GDM1 (cell line): ENCODE data around the gene SCGB3A1.

Experiments used
- DNase-seq: peaks from one replicate; lab custom pipeline; 2025; lab: John Stamatoyannopoulos, UW

The SCGB3A1 gene

GRCh38 chr5:180604271-180604670 is 13.0 kb upstream of the SCGB3A1 start:
- DNase-seq, result no peak

DNA sequence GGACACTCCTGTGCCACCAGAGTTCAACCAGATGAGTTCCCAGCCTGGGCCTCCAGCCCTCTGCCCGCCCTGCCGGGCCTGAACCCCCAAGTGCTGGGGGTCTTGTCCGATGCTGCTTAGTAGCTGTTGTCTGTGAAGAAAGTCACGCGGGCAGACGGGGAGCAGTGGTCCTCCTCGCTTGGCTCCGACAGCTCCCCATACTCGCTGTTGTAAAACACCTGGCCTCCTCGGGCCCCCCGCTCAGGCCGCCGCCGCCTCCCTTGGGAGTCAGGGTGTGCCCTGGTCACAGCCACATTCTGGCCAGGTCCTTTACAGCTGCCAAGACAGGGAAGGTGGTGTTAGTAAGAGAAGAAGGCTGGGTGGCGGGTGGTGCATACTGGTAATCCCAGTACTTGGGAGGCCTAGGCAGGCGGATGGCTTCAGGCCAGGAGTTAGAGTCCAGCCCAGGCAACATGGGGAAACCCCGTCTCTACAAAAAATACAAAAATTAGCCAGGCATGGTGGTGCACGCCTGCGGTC is 11.8 kb upstream of the SCGB3A1 start:
- DNase-seq, result no peak

DNA sequence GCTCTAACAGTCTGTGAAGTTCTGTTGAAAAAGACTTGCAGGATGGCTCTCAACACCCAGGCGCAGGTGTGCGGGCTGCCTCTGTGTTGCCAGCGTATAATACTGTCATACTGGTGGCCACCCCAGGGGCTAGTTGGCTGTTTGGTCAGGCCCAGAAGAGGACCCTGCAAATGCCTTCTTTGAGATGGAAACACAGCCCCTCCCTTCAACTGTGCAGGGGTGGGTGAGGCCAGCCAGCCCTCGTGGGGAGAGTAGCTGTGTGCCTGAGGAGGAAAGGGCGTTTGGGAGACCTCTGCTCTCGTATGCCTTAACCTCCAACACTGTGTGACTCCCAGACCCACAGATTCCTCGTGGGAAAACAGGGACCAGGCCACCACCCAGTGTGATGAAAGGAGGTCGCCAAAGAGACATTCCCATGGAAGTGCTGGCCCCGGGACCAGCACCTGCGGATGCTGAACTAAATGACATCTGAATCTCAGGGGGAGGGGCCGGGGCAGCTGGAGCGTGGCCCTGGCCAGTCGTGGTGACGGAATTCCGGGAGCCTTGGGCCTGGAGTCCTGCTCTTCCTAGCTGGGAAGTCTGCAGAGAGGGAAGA is 11.3 kb upstream of the SCGB3A1 start:
- no peak for DNase-seq

GRCh38 chr5:180601591-180602480 is 10.5 kb upstream of the SCGB3A1 start:
- DNase-seq, result no peak

- no peak for DNase-seq
These were observed 9.3 kb upstream of the SCGB3A1 start for GRCh38 chr5:180600554-180601041.

DNA sequence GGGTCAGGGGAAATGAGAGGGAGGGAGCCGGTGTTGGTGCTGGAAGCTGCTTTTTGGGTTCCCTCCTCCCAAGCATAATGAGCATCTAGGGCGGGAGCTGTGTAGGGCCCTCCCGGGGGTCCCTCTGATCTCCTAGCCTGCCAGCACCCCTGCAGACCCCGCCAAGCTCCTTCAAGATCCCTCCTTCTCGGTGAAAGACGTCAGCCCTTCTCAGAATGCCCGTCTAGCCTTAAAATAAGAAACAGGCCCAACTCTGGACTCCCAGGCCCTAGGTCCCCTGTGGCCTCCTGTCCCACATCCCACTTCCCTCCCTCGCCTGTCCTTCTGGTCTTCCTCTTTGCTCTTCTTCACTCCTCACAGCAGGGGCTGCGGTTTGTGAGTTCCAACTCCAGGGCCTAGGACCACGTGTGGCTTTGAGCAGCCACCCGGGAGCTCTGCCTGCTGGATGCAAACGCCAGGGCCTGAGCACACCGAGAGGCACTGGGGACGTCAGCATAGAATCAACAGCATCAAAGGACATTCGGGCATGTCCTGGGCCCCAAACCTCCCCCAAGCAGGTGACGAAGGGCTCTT is 8.8 kb upstream of the SCGB3A1 start:
- no peak for DNase-seq

DNA sequence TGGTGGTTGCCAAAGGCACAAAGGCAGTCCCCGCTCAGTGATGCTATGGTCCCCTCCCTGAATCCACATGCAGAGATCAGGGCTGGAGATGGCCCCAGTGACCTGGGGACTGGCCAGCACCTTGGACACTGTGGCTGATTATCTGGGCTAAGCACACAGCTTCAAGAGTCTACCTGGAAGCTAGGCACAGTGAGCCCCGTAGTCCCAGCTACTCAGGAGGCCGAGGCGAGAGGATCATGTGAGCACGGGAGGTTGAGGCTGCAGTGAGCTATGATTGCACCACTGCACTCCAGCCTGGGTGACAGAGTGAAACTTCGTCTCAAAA is 8.3 kb upstream of the SCGB3A1 start:
- DNase-seq, result no peak

GRCh38 chr5:180598797-180599589 is 7.7 kb upstream of the SCGB3A1 start:
- DNase-seq, result no peak

- no peak for DNase-seq
These were observed 7.0 kb upstream of the SCGB3A1 start for GRCh38 chr5:180598316-180598701.

DNA sequence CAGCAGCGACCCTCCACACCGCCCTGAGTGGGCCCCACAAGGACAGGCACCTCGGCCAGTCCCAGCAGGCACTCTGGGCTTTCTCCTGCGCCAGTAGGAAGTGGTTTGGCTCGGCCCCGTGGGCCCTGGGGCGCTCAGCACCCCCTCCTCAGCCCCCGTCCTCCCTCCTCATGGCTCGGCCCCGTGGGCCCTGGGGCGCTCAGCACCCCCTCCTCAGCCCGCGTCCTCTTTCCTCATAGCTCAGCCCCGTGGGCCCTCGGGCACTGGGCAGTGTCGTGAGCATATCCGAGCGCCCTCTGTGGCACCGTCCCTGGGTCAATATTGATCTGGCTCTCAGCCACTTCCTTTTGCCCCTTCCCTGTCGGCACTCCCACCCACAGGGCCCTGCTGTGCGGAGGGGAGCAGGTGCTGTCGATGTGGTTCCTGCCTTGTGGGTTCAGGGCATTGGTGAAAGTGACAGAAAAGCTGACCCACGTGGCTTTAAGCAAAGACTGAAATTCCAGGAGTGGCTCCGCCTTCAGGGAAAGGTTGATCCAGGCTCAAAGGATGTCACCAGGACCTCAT is 5.5 kb upstream of the SCGB3A1 start:
- no peak for DNase-seq

- no peak for DNase-seq
These were observed 4.9 kb upstream of the SCGB3A1 start for GRCh38 chr5:180596115-180596667.

GRCh38 chr5:180595381-180596114 is 4.2 kb upstream of the SCGB3A1 start:
- no peak for DNase-seq

DNA sequence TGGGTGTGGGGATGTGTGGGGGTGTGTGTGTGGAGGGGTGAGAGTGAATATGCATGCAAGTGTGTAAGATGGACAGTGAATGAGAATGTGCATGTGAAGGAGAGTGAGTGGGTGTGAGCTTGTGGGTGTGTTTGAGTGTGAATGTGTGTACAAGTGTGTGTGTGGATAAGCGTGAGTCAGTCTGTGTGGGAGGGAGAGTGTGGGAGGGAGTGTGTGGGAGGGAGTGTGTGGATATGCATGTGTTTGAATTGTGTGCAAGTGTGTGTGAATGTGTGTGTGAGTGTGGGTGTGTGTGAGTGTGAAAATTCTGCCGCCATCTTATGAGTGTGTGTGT is 3.7 kb upstream of the SCGB3A1 start:
- DNase-seq, result no peak

DNA sequence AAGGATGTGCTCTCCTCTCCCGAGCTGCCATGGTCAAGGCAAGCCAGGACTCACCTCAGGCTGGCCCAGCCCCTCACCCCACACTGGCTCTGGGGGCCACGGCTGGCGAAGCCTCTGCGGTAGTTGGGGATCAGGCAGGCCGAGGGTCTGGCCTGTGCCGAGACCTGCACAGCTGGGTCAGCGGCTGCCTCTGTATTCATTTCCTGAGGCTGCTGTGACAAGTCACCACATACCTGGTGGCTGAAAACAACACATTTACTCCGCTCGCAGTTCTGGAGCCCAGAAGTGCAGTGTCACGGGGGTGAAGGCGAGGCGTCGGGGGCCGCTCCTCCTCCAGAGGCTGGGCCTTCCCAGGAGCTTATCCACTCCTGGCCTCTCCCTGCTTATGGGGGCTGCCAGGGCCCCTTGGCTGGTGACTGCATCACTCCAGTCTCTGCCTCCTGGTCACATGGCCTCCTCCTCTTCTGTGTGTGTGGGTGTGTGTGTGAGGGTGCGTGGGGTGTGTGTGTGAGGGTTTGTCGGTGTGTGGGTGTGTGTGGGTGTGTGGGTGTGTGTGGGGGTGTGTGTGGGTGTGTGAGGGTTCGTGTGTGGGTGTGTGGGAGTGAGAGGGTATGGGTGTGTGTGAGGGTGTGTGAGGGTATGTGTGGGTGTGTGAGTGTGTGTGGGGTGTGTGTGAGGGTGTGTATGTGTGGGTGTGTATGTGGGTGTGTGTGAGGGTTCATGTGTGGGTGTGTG is 3.2 kb upstream of the SCGB3A1 start:
- no peak for DNase-seq

DNA sequence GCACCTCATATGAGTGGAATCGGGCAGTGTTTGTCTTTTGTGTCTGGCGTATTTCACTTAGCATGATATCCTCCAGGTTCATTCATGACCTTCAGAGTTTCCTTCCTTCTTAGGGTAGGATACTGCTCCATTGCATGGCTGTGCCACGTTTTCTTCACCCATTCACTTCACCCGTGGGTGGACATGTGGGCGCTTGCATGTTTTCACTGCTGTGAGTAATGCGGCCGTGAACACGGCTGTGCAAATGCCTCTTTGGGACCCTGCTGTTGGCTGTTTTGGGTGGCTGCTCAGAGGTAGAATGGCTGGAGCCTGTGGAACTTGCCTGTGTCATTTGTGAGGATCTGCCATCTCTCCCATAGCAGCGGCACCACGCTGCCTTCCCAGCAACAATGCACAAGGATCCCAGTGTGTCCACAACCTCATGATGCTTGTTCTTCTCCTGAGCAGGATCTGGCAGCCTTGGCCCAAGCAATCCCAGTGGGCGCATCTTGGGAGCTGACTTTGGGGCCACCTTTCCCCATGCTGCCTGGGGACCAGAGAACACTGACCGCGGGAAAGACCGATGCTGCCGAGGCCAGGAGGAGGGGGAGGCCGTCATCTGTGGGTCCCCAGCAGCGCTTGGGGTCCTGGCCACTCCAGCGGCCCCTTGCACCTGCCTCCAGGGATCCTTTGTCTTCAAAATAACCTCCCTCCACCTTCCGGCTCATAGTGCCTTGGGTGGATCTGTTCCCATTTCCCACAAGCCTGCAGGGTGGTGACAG is 2.3 kb upstream of the SCGB3A1 start:
- no peak for DNase-seq

DNA sequence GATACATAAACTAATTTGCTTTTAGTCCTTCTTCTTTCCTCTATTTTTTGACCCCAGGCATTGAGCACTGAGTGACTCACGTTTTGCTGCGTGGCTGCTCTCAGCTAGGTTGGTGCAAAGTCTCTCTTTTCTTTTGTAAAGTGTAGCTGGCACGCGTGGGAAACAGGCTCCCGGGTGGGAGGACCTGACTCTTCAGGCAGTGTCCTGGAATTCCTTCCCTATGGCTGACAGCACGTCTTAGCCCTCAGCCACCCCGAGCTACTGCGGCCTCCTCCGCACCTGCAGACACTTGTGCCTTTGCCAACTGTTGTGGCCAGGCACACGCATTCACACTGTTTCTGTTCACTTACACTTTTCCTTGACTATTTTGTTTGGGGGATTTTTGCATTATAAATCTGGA is 877 bp upstream of the SCGB3A1 start:
- DNase-seq, result no peak

- DNase-seq, result no peak
These were observed 572 bp downstream of the SCGB3A1 start for GRCh38 chr5:180590543-180591310.

DNA sequence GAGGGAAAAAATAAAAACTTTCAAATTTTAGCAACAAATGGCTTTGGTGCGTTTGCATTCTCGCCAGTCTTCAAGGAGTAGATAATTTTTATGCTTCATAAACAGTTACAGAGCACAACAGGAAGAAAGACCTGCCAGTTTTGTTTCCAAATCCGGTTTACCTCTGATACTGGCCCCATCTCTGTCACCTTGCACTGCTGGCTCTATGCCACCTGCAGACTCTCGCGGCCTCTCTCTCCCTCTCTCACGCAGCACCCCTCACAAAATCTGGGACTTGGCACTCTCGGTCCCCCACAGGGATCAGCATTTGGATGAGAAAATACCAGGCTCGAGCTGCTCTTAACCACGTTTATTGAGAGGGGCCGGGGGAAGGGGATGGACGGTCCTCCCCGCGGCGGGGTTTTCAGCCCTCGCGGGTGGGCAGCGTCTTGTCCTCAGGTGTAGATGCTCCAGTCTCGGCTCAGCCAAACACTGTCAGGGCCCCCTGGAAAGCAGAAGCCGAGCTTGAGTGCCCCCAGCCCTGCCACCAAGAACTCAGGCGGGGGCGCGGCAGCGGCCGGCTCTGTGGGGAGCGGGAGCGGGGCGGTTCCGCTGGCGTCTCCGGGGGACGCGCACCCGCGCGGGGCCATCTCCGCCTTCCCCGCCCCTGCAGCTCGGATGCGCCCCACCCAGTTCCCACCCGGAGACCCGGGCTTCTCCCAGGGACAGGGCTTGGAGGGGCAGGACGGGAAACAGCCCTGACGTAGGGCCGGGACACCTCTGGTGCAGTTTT is 1.3 kb downstream of the SCGB3A1 start:
- DNase-seq, result no peak
